Spinal cord (tissue), 10 donors: ENCODE results near the gene GSTK1. TPM values are rescaled to one million over a fixed set of nuclear protein-coding genes. Genes with fewer than 3 reads are reported as not detected.

Experiments used
- DNase-seq, 6 donors: peaks; one replicate each; pipeline versions ENCODE4 v3.0.0 to v3.0.0-alpha.2; 2013 to 2015; ENCODE audit warnings: low spot score in 6 of 6, low read depth in 4 of 6
- H3K27ac ChIP-seq: one replicate; pipeline ENCODE4 v1.5.1; 2013; ENCODE audit warnings: low read depth, low read length, control low read depth
- H3K27me3 ChIP-seq: one replicate; pipeline ENCODE4 v1.6.1; 2013; ENCODE audit warnings: low read length; ENCODE audit not compliant: control insufficient read depth, insufficient read depth
- H3K36me3 ChIP-seq: one replicate; pipeline ENCODE4 v1.6.1; 2013; ENCODE audit warnings: low read length; ENCODE audit not compliant: control insufficient read depth, insufficient read depth
- H3K4me1 ChIP-seq: one replicate; pipeline ENCODE4 v1.6.1; 2013; ENCODE audit warnings: low read length; ENCODE audit not compliant: control insufficient read depth, insufficient read depth
- H3K4me3 ChIP-seq: one replicate; pipeline ENCODE4 v1.5.1; 2013; ENCODE audit warnings: low read depth, low read length, control low read depth
- H3K9me3 ChIP-seq: one replicate; pipeline ENCODE4 v1.6.1; 2013; ENCODE audit warnings: low read length; ENCODE audit not compliant: control insufficient read depth, insufficient read depth
- WGBS: methylation state at CpG from one replicate; pipeline ENCODE4 v1.1.5; 2013; ENCODE audit warnings: missing lambda C conversion rate; ENCODE audit not compliant: insufficient coverage; 5-methylcytosine and 5-hydroxymethylcytosine counted together
- polyA plus RNA-seq, 2 donors: library from polyadenylated mRNA; unstranded; fragments of 120-200 nt; gene quantifications; one replicate each; pipeline ENCODE4 v1.2.1, GENCODE V29; 2013; ENCODE audit not compliant: insufficient read length in 2 of 2
- total RNA-seq, 2 donors: library from RNA; depleted of rRNA in 1 of 2; stranded (reverse); fragments of 120-200 nt in 1 of 2; fragments of >200 nt in 1 of 2; gene quantifications; one replicate each; pipeline versions ENCODE4 v1.2.3 to v1.2.4, GENCODE V29; 2013 to 2014
- donor health status: healthy.

The GSTK1 gene
- total and polyA plus RNA-seq, 4 donors = 58.2 to 131 (median 88.1) TPM

DNA sequence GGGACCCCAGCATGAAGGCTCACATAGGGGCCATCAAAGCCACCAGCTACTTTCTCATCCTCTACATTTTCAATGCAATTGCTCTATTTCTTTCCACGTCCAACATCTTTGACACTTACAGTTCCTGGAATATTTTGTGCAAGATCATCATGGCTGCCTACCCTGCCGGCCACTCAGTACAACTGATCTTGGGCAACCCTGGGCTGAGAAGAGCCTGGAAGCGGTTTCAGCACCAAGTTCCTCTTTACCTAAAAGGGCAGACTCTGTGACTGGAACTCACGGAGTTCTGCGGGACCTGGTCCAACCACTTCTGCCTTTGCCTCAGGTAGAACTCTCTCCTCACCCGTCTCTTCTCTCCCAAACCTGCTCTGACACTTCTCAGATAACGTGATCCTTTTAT, 40.5 kb upstream of the GSTK1 start:
- Histone ChIP-seq H3K27me3 (no peaks in the 10 kb centered on the region), H3K36me3 (no peaks in the 10 kb centered on the region), H3K4me3 (no peak overlapping the region), H3K9me3 (no peaks in the 10 kb centered on the region), H3K4me1 (no peaks in the 10 kb centered on the region), H3K27ac (no peak overlapping the region)
- 85% methylated on average over 4 of the region's 7 CpGs for WGBS
- no peak for DNase-seq

DNA sequence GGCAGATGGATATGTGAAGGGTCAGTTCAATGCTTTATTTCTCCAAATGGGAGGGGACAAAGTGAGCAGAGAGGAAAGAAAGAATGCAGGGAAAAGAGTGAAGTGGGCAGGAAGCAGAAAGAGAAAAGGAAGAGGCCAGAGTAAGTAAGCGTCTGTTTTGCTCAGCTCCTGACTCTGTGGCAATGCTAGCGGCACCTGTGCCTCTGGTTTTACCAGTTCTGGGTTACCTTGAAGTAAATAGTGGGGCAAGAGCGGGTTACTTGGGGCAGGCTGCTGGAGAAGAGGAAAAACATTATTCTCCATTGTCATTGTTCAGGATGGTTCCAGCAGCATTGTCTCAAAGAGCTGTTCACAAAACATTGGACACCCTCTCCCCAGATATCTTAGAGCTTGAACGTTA, 39.5 kb upstream of the GSTK1 start:
- no peak overlapping the region for H3K4me3 ChIP-seq
- H3K9me3 ChIP-seq = no peaks in the 10 kb centered on the region
- no peaks in the 10 kb centered on the region for H3K27me3 ChIP-seq
- no peak overlapping the region for H3K27ac ChIP-seq
- WGBS = 84% methylated on average over 2 of the region's 4 CpGs
- no peaks in the 10 kb centered on the region for H3K36me3 ChIP-seq
- no peak for DNase-seq
- no peaks in the 10 kb centered on the region for H3K4me1 ChIP-seq

- no peak for DNase-seq
- no peaks in the 10 kb centered on the region for H3K9me3 ChIP-seq
- H3K27me3 ChIP-seq = no peaks in the 10 kb centered on the region
- no peaks in the 10 kb centered on the region for H3K36me3 ChIP-seq
- WGBS = 100% methylated on average over 1 of the region's 5 CpGs
- no peaks in the 10 kb centered on the region for H3K4me1 ChIP-seq
- H3K4me3 ChIP-seq = no peak overlapping the region
- no peak overlapping the region for H3K27ac ChIP-seq
Observed at GRCh38 chr7:143225047-143225446, 38.2 kb upstream of the GSTK1 start.

GRCh38 chr7:143227806-143228205, 35.4 kb upstream of the GSTK1 start:
- H3K27me3 ChIP-seq = no peaks in the 10 kb centered on the region
- WGBS = 22% methylated on average over 1 of the region's 1 CpG
- no peak for DNase-seq
- H3K27ac ChIP-seq = no peak overlapping the region
- no peak overlapping the region for H3K4me3 ChIP-seq
- H3K9me3 ChIP-seq = no peaks in the 10 kb centered on the region
- no peaks in the 10 kb centered on the region for H3K36me3 ChIP-seq
- no peaks in the 10 kb centered on the region for H3K4me1 ChIP-seq

- Histone ChIP-seq H3K4me1 (no peaks in the 10 kb centered on the region), H3K27ac (no peak overlapping the region), H3K27me3 (no peaks in the 10 kb centered on the region), H3K4me3 (no peak overlapping the region), H3K9me3 (no peaks in the 10 kb centered on the region), H3K36me3 (no peaks in the 10 kb centered on the region)
- WGBS = 0% methylated on average over 2 of the region's 9 CpGs
- peak in 3 of 6 donors; percentile 10 to 81 (median 38) for DNase-seq
Observed at GRCh38 chr7:143229054-143229790, 34.0 kb upstream of the GSTK1 start.

- no peaks in the 10 kb centered on the region for H3K4me1 ChIP-seq
- H3K27me3 ChIP-seq = no peaks in the 10 kb centered on the region
- peaks cover 3% of the 10 kb centered on the region for H3K9me3 ChIP-seq
- H3K36me3 ChIP-seq = no peaks in the 10 kb centered on the region
- H3K4me3 ChIP-seq = no peak overlapping the region
- 100% methylated on average over 2 of the region's 2 CpGs for WGBS
- no peak overlapping the region for H3K27ac ChIP-seq
- DNase-seq = no peak
Observed at GRCh38 chr7:143230602-143231457, 32.4 kb upstream of the GSTK1 start.

DNA sequence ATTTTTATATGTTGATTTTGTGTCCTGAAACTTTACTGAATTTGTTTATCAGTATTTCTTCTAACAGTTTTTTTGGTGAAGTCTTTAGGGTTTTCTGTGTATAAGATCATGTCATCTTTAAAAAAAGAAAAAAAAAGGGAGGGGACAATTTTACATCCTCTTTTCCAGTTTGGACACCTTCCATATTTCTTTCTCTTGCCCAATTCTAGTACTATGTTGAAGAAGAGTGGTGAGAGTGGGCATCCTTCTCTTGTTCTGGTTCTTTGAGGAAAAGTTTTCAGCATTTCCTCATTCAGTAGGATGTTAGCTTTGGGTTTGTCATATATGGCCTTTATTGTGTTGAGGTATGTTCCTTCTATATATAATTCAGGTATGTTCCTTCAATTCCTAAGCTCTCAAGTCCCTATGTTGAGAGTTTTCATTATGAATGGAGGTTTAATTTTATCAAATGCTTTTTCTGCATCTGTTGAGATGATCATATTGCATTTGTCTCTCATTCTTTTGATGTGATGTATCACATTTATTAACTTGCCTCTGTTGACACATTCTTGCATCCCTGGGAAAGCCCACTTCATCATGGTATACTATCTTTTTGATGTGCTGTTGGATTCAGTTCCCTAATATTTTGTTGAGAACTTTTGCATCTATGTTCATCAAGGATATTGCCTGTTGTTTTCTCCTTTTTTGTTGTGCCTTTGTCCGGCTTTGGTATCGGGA, 29.3 kb upstream of the GSTK1 start:
- no peaks in the 10 kb centered on the region for H3K4me1 ChIP-seq
- no peaks in the 10 kb centered on the region for H3K36me3 ChIP-seq
- no peak for DNase-seq
- no peaks in the 10 kb centered on the region for H3K27me3 ChIP-seq
- H3K27ac ChIP-seq = no peak overlapping the region
- no peak overlapping the region for H3K4me3 ChIP-seq
- peaks cover 3% of the 10 kb centered on the region for H3K9me3 ChIP-seq
- WGBS = no CpG with 5 or more reads among the region's 2 CpGs

DNA sequence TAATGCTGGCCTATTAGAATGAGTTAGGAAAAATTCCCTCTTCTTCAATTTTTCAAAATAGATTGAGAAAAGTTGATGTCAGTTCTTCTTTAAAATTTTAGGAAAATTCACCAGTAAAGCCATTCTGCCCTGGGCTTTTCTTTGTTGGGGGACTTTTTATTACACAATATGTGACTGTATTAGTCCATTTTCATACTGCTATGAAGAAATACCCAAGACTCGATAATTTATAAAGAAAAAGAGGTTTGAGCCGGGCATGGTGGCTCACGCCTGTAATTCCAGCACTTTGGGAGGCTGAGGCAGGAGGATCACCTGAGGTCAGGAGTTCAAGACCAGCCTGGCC, 28.7 kb upstream of the GSTK1 start:
- WGBS = 100% methylated on average over 2 of the region's 3 CpGs
- H3K27ac ChIP-seq = no peak overlapping the region
- H3K9me3 ChIP-seq = peaks cover 3% of the 10 kb centered on the region
- H3K4me3 ChIP-seq = no peak overlapping the region
- no peaks in the 10 kb centered on the region for H3K36me3 ChIP-seq
- no peaks in the 10 kb centered on the region for H3K27me3 ChIP-seq
- no peaks in the 10 kb centered on the region for H3K4me1 ChIP-seq
- no peak for DNase-seq

DNA sequence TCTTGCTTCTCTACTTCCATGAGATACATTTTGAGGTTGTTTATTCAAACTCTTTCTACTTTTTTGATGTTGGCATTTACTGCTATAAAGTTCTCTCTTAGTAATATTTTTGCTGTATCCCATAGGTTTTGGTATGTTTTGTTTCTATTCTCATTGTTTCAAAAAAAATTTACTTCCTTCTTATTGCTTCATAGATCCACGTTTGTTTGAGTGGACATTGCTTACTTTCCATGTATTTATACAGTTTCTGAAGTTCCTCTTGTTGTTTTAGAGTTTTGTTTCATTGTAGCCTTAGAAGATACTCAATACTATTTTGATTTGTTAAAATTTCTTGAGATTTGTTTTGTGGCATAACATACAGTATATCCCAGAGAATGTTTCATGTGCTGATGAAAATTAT, 27.7 kb upstream of the GSTK1 start:
- H3K9me3 ChIP-seq = peaks cover 3% of the 10 kb centered on the region
- H3K36me3 ChIP-seq = no peaks in the 10 kb centered on the region
- no peak overlapping the region for H3K4me3 ChIP-seq
- H3K27ac ChIP-seq = no peak overlapping the region
- no peaks in the 10 kb centered on the region for H3K4me1 ChIP-seq
- no peaks in the 10 kb centered on the region for H3K27me3 ChIP-seq
- DNase-seq = no peak
- WGBS = no CpG with 5 or more reads among the region's 1 CpG
